Midbrain (tissue), 1 donor: ENCODE measurements around the gene LDLRAP1.

ENCODE experiments used
- DNase-seq: peaks from one replicate; lab custom pipeline; 2025; lab: John Stamatoyannopoulos, UW

Gene LDLRAP1

GRCh38 chr1:25609921-25610320 lies 66.5 kb downstream of the LDLRAP1 start:
- DNase-seq, result no peak

DNA sequence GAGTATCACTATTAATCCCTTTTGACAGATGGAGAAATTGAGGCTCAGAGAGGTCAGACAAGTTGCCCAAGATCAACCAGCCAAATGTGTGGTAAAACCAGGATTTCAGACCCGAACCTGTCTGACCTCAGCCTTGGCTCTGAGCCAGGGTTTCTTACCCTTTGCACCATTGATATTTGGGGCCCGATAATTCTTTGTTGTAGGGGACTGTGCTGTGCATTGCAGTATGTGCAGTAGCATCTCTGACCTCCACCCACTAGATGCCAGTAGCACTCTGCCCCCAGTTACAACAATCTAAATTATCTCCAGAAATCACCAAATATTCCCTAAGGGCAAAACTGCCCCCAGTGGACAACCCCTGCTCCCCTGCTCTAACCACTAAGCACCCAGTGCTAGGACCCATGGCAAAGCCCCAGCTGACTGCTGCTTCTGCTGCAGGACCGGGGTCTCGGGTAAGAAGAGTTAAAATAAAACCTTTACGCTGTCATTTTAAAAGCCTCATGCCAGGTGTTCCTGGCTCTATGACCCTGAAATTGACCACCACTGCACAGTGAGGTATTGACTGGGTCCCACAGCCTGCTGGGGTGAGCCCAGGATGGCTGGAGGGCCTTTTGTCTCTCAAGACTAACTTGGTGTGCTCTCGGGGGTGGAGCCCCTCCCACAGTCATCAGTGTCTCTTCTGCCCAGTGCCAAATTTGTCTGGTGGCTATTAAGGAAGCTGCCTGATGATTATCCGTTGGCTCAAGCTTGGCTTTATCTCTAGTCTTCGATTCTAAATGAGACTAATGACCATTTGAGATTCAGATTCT lies 67.6 kb downstream of the LDLRAP1 start:
- DNase-seq, result no peak

GRCh38 chr1:25611843-25612242 lies 68.4 kb downstream of the LDLRAP1 start:
- DNase-seq, result no peak

DNA sequence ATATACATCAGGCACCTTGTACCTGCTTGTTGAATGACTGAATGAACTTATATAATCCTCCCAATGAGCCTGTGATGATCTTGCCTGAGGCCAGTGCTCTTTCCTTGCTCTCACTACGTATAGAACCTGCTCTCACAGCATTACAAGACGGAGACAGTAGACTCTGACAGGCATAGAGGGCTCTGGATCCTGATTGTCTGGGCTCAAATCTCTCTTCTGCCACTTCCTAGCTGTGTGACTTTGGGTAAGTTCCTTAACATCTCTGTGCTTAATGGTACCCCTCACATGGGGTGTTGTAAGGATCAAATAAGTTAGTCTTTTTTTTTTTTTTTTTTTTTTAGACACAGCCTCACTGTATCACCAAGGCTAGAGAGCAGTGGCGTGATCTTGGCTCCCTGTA lies 69.0 kb downstream of the LDLRAP1 start:
- DNase-seq, result no peak

- no peak for DNase-seq
Observed at GRCh38 chr1:25613091-25613490, 69.7 kb downstream of the LDLRAP1 start.

- DNase-seq, result no peak
Observed at GRCh38 chr1:25614501-25615171, 71.2 kb downstream of the LDLRAP1 start.

GRCh38 chr1:25615172-25615541 lies 71.8 kb downstream of the LDLRAP1 start:
- no peak for DNase-seq

DNA sequence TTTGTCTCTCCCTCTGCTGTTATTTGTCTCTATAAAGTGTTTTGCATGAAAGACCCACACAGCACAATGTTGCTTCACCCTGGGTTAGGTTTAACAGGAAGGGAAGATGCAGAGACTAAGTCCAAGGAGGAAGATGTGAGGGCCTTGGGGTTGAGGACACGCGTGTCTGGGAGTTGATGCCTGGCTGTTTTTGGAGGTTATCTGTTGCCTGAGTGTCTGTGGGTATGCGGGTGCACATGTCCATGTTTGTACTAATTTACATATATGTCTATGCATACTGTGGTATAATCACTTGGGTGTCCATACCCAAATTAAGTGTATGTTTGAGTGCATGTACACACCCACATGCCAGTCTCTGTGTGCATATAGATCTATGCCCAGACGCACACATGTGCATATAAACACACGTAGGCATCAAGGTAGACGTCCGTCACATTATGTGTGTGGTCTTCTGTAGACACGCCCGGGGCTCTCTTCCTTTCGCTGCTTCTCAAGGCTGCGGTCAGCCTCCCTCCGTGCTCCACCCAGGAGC lies 72.2 kb downstream of the LDLRAP1 start:
- DNase-seq, result no peak

DNA sequence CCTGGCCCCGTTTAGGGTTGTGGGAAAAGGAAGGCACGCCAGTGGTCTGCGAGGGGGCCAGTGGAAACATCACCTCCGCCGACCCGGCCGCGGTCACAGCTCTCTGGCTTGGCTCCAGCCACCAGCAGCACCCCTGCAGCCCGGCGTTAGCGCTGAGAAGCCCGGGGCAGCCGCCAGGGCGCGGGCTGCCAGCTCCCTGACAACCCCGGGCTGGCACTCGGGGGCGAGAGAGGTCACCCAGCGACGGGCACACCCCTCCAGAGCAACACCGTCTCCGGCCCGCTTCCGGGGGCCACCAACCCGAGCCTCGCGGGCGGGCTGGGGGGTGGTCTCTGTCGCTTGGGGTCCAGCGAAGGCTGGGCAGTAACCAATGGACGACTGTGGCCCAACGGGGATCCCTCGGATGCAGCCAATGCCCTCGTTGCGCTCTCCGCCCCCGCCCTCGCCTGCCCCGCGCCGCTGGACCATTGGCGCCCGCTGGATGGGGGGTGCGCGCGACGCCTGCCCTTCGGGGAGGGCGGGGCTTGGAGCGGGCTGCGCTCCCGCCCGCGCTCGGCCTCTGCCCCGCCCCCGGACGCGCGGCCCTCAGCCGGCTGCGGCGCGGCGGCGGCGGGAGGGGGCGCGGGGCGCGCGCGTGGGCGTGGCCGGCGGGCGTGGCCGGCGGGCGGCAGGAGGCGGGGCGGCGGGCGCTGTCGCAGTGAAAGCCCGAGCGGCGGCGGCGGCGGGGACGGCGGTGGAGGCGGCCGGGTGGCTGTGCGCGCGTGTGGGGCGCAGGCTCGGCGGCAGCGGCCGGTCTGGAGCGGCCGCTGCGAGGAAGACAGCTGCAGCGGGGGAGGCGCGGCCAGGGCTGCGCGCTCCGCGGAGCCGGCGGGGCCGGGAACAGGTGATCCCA lies 72.9 kb downstream of the LDLRAP1 start, which contains the start of gene MAN1C1:
Gene MAN1C1 (plus strand): TSS at position 697 of the 892 bp plus-strand sequence. CDS start 1,007 bp downstream, outside the sequence.
- peak; percentile 96 for DNase-seq

GRCh38 chr1:25616987-25617624 lies 73.7 kb downstream of the LDLRAP1 start:
- DNase-seq, result no peak

GRCh38 chr1:25617625-25618432 lies 74.4 kb downstream of the LDLRAP1 start:
- DNase-seq, result no peak

- DNase-seq, result no peak
Observed at GRCh38 chr1:25618433-25618808, 75.0 kb downstream of the LDLRAP1 start.
